CD4-positive, alpha-beta memory T cell (primary cell): ENCODE measurements around the gene ECHDC3. TPM values are rescaled to one million over a fixed set of nuclear protein-coding genes. Genes with fewer than 3 reads are reported as not detected.
"Not testable (repeated sequence)": the region's sequence is repeated elsewhere in the genome, so short reads cannot be mapped to it uniquely, and the experiment has no call there.

Experiments
- CTCF ChIA-PET: fragments of 350-600 bp; sonication (Branson Sonifier 250); formaldehyde crosslinking; loops from one replicate; lab custom pipeline; 2021; ENCODE audit warnings: inconsistent platforms; ENCODE audit not compliant: partially characterized antibody; lab: Charles Lee
- POLR2A ChIA-PET: fragments of 350-600 bp; sonication (Branson Sonifier 250); formaldehyde crosslinking; loops from one replicate; lab custom pipeline; 2021; ENCODE audit not compliant: partially characterized antibody; lab: Charles Lee
- DNase-seq, 5 donors: peaks; one replicate each; pipeline versions ENCODE4 v3.0.0 to v3.0.0-alpha.2; 2020 to 2022; ENCODE audit warnings: mixed read lengths in 1 of 5
- H3K27ac ChIP-seq: one replicate; pipeline ENCODE4 v1.7.0; 2013; ENCODE audit warnings: low read depth, low read length
- H3K27me3 ChIP-seq: 2 replicates; pipeline ENCODE4 v1.7.0; 2013; ENCODE audit warnings: mild to moderate bottlenecking, low read length, moderate library complexity; ENCODE audit not compliant: insufficient read depth
- H3K36me3 ChIP-seq: 2 replicates; pipeline ENCODE4 v1.7.0; 2013; ENCODE audit warnings: mild to moderate bottlenecking, low read length, moderate library complexity; ENCODE audit not compliant: insufficient read depth
- H3K4me1 ChIP-seq: 2 replicates; pipeline ENCODE4 v1.7.0; 2013; ENCODE audit warnings: mild to moderate bottlenecking, low read length, moderate library complexity; ENCODE audit not compliant: insufficient read depth
- H3K4me3 ChIP-seq, 2 donors: one replicate each; pipeline ENCODE4 v1.7.0; 2013; ENCODE audit warnings: low read length in 2 of 2, mild to moderate bottlenecking in 1 of 2
- H3K9me3 ChIP-seq, 2 donors: one replicate each; pipeline ENCODE4 v1.7.0; 2013; ENCODE audit warnings: low read length in 2 of 2, control low read depth in 1 of 2; ENCODE audit not compliant: control insufficient read depth in 1 of 2
- H3K27ac Mint-ChIP-seq, 7 donors: one replicate each; pipeline ENCODE4 v1.8.0; 2020 to 2021; ENCODE audit warnings: mixed read lengths in 7 of 7, mild to moderate bottlenecking in 6 of 7, inconsistent platforms in 3 of 7, moderate library complexity in 3 of 7
- H3K27me3 Mint-ChIP-seq, 2 donors: one replicate each; pipeline ENCODE4 v1.8.0; 2020 to 2021; ENCODE audit warnings: mixed read lengths in 2 of 2
- H3K36me3 Mint-ChIP-seq, 2 donors: one replicate each; pipeline ENCODE4 v1.8.0; 2020 to 2021; ENCODE audit warnings: mixed read lengths in 2 of 2, inconsistent platforms in 1 of 2, mild to moderate bottlenecking in 1 of 2
- H3K4me1 Mint-ChIP-seq, 4 donors: one replicate each; pipeline ENCODE4 v1.8.0; 2020 to 2021; ENCODE audit warnings: mixed read lengths in 4 of 4, mild to moderate bottlenecking in 1 of 4
- H3K4me3 Mint-ChIP-seq, 8 donors: one replicate each; pipeline ENCODE4 v1.8.0; 2020 to 2021; ENCODE audit warnings: mixed read lengths in 8 of 8, mild to moderate bottlenecking in 7 of 8, moderate library complexity in 6 of 8, inconsistent platforms in 3 of 8
- H3K9me3 Mint-ChIP-seq, 8 donors: one replicate each; pipeline ENCODE4 v1.8.0; 2020 to 2021; ENCODE audit warnings: mixed read lengths in 8 of 8, mild to moderate bottlenecking in 5 of 8, inconsistent platforms in 3 of 8, moderate library complexity in 1 of 8
- intact Hi-C: fragments of 100-400 bp; cut with micrococcal nuclease; formaldehyde crosslinking; loops from one replicate; pipeline ENCODE4 v1.15.1; 2023
- polyA plus RNA-seq, 2 donors: library from polyadenylated mRNA; unstranded; fragments of 300-500 nt; fragmentation: Illumina TruSeq; gene quantifications; one replicate each; pipeline ENCODE4 v1.2.3, GENCODE V29; 2021
- total RNA-seq, 2 experiments: library from RNA; stranded (reverse); gene quantifications; one replicate each; pipeline ENCODE4 v1.2.3, GENCODE V29; 2021

Gene ECHDC3
- total and polyA plus RNA-seq, 4 experiments from 2014 or later = 0.14 to 0.49 (median 0.47) TPM; not detected in 1

DNA sequence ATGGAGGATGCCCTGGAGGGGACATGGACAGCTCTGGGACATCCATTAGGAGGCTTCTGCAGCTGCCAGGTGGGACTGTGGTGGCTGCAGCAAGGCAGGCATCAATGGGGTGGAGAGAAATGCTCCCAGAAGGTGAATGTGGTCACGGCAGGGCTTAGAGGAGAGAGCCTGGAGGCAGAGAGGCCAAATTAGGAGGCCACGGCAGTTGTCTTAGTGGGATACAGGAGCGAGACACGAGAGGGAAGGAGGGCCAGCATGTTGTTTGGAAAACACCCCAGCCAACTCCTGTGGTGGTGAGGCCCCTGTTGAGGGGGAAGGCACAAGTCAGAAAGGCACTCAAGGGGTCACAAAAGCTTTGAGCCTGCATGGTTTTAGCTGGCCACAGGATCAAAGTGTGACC is 14.6 kb upstream of the ECHDC3 start:
- peaks cover 0 to 5% (median 2%) of the 10 kb centered on the region in 4 donors for H3K4me1 Mint-ChIP-seq
- H3K27ac ChIP-seq = no peak overlapping the region
- H3K4me1 ChIP-seq = no peaks in the 10 kb centered on the region
- H3K36me3 ChIP-seq = no peaks in the 10 kb centered on the region
- no peak for DNase-seq
- H3K27me3 Mint-ChIP-seq = peaks cover 4 to 8% of the 10 kb centered on the region in 2 donors
- H3K9me3 ChIP-seq = no peaks in the 10 kb centered on the region
- H3K4me3 ChIP-seq = no peak overlapping the region
- intact Hi-C loops = no loop called here
- H3K27ac Mint-ChIP-seq = no peak overlapping the region
- no peaks in the 10 kb centered on the region for H3K27me3 ChIP-seq
- CTCF ChIA-PET = interaction anchor here (0.6 to 4.0 kb wide), 7 partner anchors 29 to 213 kb away, joined by 3 to 19 read pairs (median 3); no protein-coding TSS in a partner anchor
- POLR2A ChIA-PET = no interaction called here
- peaks cover 0 to 14% (median 3%) of the 10 kb centered on the region in 8 donors for H3K9me3 Mint-ChIP-seq
- H3K36me3 Mint-ChIP-seq = no peaks in the 10 kb centered on the region
- no peak overlapping the region for H3K4me3 Mint-ChIP-seq

- ChIA-PET CTCF (interaction anchor here (1.3 to 4.0 kb wide), 4 partner anchors 28 to 214 kb away, joined by 3 to 19 read pairs (median 4); no protein-coding TSS in a partner anchor), POLR2A (no interaction called here)
- Mint-ChIP-seq H3K9me3 (peaks cover 0 to 14% (median 3%) of the 10 kb centered on the region in 8 donors), H3K27ac (no peak overlapping the region), H3K27me3 (peaks cover 4 to 8% of the 10 kb centered on the region in 2 donors), H3K4me1 (peaks cover 0 to 5% (median 2%) of the 10 kb centered on the region in 4 donors), H3K36me3 (no peaks in the 10 kb centered on the region), H3K4me3 (no peak overlapping the region)
- Histone ChIP-seq H3K36me3 (no peaks in the 10 kb centered on the region), H3K27ac (no peak overlapping the region), H3K4me3 (no peak overlapping the region), H3K9me3 (no peaks in the 10 kb centered on the region), H3K4me1 (no peaks in the 10 kb centered on the region), H3K27me3 (no peaks in the 10 kb centered on the region)
- intact Hi-C loops = no loop called here
- no peak for DNase-seq
Observed at GRCh38 chr10:11728353-11728752, 13.8 kb upstream of the ECHDC3 start.

- H3K4me1 Mint-ChIP-seq = peaks cover 0 to 5% (median 2%) of the 10 kb centered on the region in 4 donors
- H3K36me3 Mint-ChIP-seq = no peaks in the 10 kb centered on the region
- Histone ChIP-seq H3K27ac (no peak overlapping the region), H3K4me1 (no peaks in the 10 kb centered on the region), H3K4me3 (no peak overlapping the region), H3K36me3 (no peaks in the 10 kb centered on the region), H3K9me3 (no peaks in the 10 kb centered on the region), H3K27me3 (no peaks in the 10 kb centered on the region)
- H3K4me3 Mint-ChIP-seq = no peak overlapping the region
- H3K9me3 Mint-ChIP-seq = peaks cover 0 to 14% (median 3%) of the 10 kb centered on the region in 8 donors
- ChIA-PET POLR2A (no interaction called here), CTCF (interaction anchor here (4.0 kb wide), 1 partner anchor 215 kb away, joined by 19 read pairs; no protein-coding TSS in a partner anchor)
- peaks cover 4 to 8% of the 10 kb centered on the region in 2 donors for H3K27me3 Mint-ChIP-seq
- intact Hi-C loops = no loop called here
- no peak for DNase-seq
- no peak overlapping the region for H3K27ac Mint-ChIP-seq
Observed at GRCh38 chr10:11729790-11730315, 12.3 kb upstream of the ECHDC3 start.

GRCh38 chr10:11730779-11731178 is 11.4 kb upstream of the ECHDC3 start:
- intact Hi-C loops = no loop called here
- CTCF ChIA-PET = interaction anchor here (1.3 kb wide), 1 partner anchor 27 kb away, joined by 7 read pairs; no protein-coding TSS in a partner anchor

GRCh38 chr10:11736767-11737166 is 5.4 kb upstream of the ECHDC3 start:
- H3K9me3 Mint-ChIP-seq, H3K27ac ChIP-seq, H3K36me3 Mint-ChIP-seq, H3K36me3 ChIP-seq, H3K27me3 ChIP-seq, H3K4me1 ChIP-seq, DNase-seq, intact Hi-C loops, H3K4me3 ChIP-seq, H3K9me3 ChIP-seq, CTCF ChIA-PET: not testable (repeated sequence)
- POLR2A ChIA-PET = interaction anchor here (0.8 kb wide), 1 partner anchor 21 kb away, joined by 3 read pairs; no protein-coding TSS in a partner anchor
- Mint-ChIP-seq H3K4me1 (peaks cover 3 to 17% (median 5%) of the 10 kb centered on the region in 4 donors), H3K27ac (peak overlapping the region in 1 of 7 donors; percentile 88), H3K4me3 (peak overlapping the region in 2 of 8 donors; percentile 57 to 83), H3K27me3 (peaks cover 12 to 13% of the 10 kb centered on the region in 2 donors)

More at GRCh38 chr10:11730779-11731178, 11.4 kb upstream of the ECHDC3 start:
- Mint-ChIP-seq H3K27me3 (peaks cover 0 to 5% of the 10 kb centered on the region in 2 donors), H3K4me1 (no peaks in the 10 kb centered on the region), H3K4me3 (no peak overlapping the region), H3K36me3 (no peaks in the 10 kb centered on the region), H3K27ac (no peak overlapping the region), H3K9me3 (peaks cover 0 to 14% (median 3%) of the 10 kb centered on the region in 8 donors)
- DNase-seq = no peak
- no peaks in the 10 kb centered on the region for H3K27me3 ChIP-seq
- H3K4me3 ChIP-seq = no peak overlapping the region
- H3K36me3 ChIP-seq = no peaks in the 10 kb centered on the region
- POLR2A ChIA-PET = no interaction called here
- H3K27ac ChIP-seq = no peak overlapping the region
- H3K9me3 ChIP-seq = no peaks in the 10 kb centered on the region
- H3K4me1 ChIP-seq = no peaks in the 10 kb centered on the region

DNA sequence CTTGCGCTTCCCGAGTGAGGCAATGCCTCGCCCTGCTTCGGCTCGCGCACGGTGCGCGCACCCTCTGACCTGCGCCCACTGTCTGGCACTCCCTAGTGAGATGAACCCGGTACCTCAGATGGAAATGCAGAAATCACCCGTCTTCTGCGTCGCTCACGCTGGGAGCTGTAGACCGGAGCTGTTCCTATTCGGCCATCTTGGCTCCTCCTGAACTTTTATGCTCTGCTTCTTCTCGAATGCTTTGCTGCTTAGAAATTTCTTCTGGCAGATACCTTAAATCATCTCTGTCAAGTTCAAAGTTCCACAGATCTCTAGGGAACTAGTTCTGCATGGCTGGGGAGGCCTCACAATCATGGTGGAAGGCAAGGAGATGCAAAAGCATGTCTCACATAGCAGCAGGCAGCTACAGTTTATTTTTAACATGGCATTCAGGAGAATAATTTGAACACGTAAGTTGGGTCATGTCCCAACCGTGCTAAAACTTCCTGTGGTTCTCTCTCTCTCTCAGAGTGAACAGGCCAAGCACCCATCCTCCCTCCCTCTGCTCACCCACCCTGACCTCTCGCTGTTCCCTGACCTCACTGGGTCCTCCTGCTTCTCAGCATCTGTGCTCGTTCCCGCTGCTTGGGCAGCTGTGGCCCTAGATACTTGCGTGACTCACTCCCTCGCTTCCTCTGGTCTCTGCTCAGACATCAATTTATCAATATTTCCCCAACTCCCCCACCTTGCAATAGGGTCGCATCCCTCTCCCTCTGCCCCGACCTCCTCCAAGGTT is 4.7 kb upstream of the ECHDC3 start:
- Mint-ChIP-seq H3K27ac (peak overlapping the region in 3 of 7 donors; percentile 63 to 88 (median 78)), H3K27me3 (peaks cover 12 to 13% of the 10 kb centered on the region in 2 donors)
- POLR2A ChIA-PET = interaction anchor here (0.8 kb wide), 1 partner anchor 20 kb away, joined by 3 read pairs; no protein-coding TSS in a partner anchor

GRCh38 chr10:11740907-11741306 is 1.3 kb upstream of the ECHDC3 start:
- Histone ChIP-seq H3K36me3 (no peaks in the 10 kb centered on the region), H3K27me3 (no peaks in the 10 kb centered on the region), H3K4me1 (peaks cover 7% of the 10 kb centered on the region), H3K27ac (no peak overlapping the region), H3K9me3 (no peaks in the 10 kb centered on the region), H3K4me3 (no peak overlapping the region)
- no peak for DNase-seq
- ChIA-PET CTCF (no interaction called here), POLR2A (no interaction called here)
- H3K27me3 Mint-ChIP-seq = peaks cover 12 to 13% of the 10 kb centered on the region in 2 donors
- peaks cover 0 to 9% (median 2%) of the 10 kb centered on the region in 8 donors for H3K9me3 Mint-ChIP-seq
- intact Hi-C loops = loop anchor here (10.0 kb wide), 1 partner anchor 56 kb away; no protein-coding TSS in a partner anchor
- H3K4me3 Mint-ChIP-seq = peak overlapping the region in 2 of 8 donors; percentile 10 to 76
- peaks cover 4 to 19% (median 11%) of the 10 kb centered on the region in 4 donors for H3K4me1 Mint-ChIP-seq
- peaks cover 0 to 7% of the 10 kb centered on the region in 2 donors for H3K36me3 Mint-ChIP-seq
- no peak overlapping the region for H3K27ac Mint-ChIP-seq

More for the DNA sequence above, 4.7 kb upstream of the ECHDC3 start:
- H3K27ac ChIP-seq, H3K36me3 ChIP-seq, H3K4me3 ChIP-seq, H3K36me3 Mint-ChIP-seq, H3K27me3 ChIP-seq, CTCF ChIA-PET, DNase-seq, H3K9me3 Mint-ChIP-seq, H3K9me3 ChIP-seq, intact Hi-C loops, H3K4me1 ChIP-seq: not testable (repeated sequence)
- H3K4me1 Mint-ChIP-seq = peaks cover 4 to 19% (median 6%) of the 10 kb centered on the region in 4 donors
- H3K4me3 Mint-ChIP-seq = peak overlapping the region in 6 of 8 donors; percentile 62 to 83 (median 72)
